Embryonic facial prominence (tissue), 1 donor: ENCODE data around the gene TNFRSF4.
"Not testable (repeated sequence)": the region's sequence is repeated elsewhere in the genome, so short reads cannot be mapped to it uniquely, and the experiment has no call there.

Source experiments
- DNase-seq: peaks from one replicate; pipeline ENCODE4 v3.0.0-alpha.2; 2016; ENCODE audit errors: extremely low spot score

Gene TNFRSF4

DNA sequence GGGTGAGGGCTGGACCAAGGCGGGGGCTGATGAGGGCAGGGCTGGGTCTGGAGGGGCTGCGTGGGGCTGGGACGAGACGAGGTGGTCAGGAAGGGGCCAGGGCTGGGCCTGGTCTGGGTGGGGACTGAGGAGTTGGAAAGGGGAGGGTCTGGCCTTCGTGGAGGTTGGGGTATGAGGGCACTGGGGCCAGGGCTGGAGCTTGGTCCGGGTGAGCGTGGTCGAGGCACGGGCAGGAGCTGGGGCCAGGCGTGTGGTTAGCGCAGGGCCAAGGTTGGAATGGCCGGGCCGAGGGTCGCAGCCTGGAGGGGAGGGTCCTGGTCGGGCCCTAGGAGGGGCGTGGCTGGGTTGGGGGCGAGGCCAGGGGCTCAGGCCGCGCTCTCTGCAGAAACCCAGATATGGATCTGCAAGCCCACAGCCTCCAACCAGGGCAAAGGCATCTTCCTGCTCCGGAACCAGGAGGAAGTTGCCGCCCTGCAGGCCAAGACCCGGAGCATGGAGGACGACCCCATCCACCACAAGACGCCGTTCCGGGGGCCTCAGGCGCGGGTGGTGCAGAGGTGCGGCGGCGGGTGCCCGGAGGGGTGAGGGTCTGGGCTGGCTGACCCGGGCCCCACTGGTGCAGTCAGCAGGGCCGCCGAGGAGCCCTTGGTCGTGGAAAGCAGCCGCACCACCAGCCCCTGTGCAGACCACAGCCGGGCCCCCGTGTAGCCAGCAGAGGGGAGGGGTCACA is 31.3 kb downstream of the TNFRSF4 start:
- DNase-seq: no peak

DNA sequence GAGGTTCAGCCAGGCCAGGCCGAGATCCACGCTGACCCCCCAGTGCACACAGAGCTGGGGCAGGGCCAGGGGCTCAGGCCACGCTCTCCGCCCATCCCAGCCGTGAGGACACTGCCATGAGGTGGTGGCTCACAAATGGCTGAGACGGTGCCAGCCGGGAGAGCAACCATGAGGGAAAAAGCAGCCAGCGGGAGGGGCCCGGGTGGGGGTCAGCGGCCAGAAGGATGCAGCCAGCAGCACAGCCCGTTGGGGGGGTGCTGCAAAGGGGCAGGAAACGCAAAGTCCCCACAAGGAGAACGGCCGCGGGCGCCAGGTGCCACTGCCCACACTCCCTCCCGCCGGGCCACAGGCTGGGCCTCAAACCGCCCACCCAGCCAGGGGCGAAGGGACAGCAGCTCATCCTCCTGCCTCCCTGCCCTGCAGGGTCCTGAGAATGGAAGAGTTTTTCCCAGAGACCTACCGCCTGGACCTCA is 32.0 kb downstream of the TNFRSF4 start:
- DNase-seq: no peak

GRCh38 chr1:1181129-1181937 is 32.6 kb downstream of the TNFRSF4 start:
- no peak for DNase-seq

- DNase-seq: no peak
Observed at GRCh38 chr1:1179983-1180861, 33.7 kb downstream of the TNFRSF4 start.

- no peak for DNase-seq
Observed at GRCh38 chr1:1179346-1179982, 34.5 kb downstream of the TNFRSF4 start.

- DNase-seq: no peak
Observed at GRCh38 chr1:1178794-1179331, 35.1 kb downstream of the TNFRSF4 start.

DNA sequence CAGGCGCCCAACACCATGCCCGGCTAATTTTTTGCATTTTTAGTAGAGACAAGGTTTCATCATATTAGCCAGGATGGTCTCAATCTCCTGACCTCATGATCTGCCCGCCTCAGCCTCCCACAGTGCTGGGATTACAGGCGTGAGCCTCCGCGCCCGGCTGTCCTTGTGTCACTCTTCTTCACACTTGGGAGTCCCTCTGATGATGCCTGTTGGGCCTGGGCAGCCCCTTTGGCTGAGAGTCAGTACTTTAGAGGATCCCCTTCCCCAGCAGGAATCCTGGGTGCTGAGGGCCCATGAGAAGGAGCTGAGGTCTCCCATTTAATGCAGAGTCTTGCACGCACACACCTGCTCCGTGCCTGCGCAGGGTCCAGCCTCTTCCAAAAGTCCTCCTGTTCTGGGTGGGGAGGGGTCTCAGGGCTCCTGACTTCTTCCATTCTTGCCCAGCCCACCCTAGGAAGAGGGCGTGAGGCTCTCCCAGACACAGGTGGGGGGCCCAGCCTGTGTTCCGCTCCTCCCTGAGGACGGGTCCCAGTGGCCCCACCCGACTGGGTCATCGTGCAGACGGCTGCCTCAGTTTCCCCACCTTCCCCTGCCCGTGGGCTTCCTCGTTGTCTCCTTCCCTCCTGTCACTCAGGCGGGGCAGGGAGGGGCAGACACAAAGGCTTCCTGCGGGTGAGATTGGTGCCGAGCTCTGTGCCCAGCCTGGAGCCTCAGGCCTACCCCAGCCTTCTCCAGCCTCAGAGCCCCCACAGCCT is 36.3 kb downstream of the TNFRSF4 start:
- no peak for DNase-seq

DNA sequence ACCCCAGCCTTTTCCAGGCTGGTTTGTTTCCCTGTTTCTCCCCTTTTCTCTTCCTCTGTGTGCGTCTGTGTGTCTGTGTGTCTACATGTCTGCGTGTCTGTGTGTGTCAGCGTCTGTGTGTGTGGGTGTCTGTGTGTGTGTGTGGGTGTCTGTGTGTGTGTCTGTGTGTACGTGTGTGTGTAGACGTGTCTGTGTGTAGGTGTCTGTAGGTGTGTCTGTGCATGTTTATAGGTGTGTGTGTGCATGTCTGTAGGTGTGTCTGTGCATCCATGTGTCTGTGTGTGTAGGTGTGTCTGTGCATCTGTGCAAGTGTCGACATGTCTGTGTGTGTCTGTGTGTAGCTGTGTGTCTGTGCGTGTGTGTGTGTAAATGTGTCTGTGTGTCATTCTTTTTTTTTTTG is 37.0 kb downstream of the TNFRSF4 start:
- DNase-seq: no peak

DNA sequence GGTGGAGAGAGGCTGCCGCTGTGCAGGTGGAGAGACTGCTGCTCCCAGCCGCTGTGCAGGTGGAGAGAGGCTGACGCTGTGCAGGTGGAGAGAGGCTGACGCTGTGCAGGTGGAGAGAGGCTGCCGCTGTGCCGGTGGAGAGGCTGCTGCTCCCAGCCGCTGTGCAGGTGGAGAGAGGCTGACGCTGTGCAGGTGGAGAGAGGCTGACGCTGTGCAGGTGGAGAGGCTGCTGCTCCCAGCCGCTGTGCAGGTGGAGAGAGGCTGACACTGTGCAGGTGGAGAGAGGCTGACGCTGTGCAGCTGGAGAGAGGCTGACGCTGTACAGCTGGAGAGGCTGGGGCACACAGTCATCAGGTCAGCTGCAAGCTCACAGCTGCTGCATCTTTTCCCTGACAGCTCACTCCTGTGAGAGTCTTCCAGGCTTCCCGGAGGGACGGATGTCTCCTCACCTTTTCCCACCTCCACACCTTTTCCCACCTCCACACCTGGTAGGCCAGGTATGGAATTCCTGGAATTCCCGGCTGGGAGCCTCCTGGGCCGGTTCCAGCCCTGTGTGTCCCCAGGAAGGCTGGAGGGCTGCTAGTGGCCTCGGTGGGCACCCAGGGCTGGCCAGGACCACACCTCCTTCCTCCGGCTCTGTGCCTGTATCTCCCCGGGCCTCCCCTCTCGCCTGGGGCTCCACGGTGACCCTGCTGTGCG is 37.7 kb downstream of the TNFRSF4 start:
- DNase-seq: not testable (repeated sequence)

DNA sequence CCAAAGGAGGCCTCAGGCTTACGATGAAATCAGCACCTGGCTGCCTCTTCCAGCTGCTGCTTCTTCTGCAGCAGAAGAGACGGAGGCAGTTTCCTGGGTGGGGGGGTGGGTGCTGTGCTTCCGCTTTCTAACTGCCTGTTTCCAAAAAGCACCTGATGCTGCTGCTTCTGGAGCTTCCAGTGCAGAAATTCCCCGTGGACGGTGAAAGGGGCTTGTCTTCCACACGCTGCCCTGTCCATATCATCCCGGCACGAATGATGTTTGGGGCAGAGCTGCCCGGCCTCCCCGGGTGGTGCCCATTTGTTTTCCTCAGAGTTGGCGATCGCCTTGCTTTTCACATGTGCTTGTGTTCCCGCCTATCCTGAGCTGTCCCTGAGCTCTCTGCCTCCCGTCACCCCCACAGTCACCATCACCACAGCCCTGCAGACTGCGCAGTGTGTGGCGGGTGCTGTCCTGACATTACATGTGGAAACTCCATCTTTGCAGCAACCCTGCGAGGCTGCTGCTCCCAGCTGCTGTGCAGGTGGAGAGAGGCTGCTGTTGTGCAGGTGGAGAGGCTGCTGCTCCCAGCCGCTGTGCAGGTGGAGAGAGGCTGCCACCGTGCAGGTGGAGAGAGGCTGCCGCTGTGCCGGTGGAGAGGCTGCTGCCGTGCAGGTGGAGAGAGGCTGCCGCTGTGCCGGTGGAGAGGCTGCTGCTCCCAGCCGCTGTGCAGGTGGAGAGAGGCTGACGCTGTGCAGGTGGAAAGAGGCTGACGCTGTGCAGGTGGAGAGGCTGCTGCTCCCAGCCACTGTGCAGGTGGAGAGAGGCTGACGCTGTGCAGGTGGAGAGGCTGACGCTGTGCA is 38.5 kb downstream of the TNFRSF4 start:
- DNase-seq: no peak

DNA sequence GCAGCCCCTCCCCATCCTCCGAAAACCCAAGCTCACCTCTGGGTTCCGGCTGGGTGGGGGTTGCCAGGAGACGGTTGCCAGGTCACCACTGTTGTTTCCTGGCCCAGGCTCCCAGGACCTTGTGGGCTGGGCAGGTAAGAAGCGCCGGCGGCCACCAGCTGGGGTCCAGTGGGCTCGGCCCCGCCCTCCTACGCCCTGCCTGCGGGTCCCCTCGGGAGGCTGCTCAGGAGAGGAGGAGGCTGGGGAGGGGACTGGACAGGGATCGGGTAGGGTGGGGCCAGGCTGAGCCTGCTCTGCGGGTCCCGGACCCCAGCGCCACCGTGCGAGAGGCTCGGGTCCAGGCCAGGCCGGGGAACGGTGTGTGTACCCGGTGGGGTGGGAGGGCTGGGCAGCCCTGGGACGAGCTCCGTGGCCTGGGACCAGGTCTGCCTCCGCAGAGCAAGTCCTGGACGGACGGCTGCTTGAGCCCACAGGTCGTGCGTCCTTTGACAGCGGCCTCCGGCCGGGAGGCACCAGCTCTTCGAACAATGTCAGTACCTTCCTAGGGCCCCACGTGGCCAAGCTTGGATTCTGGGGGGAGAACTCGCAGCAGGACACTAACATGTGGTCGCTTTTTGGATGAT is 40.0 kb downstream of the TNFRSF4 start, which contains the start of gene TTLL10:
TSS of gene TTLL10 (plus strand) at position 88 of the 623 bp plus-strand sequence. CDS start 5,336 bp downstream, outside the sequence.
- no peak for DNase-seq

GRCh38 chr1:1173061-1173792 is 40.7 kb downstream of the TNFRSF4 start:
- no peak for DNase-seq

- no peak for DNase-seq
Observed at GRCh38 chr1:1171546-1172340, 42.2 kb downstream of the TNFRSF4 start.

DNA sequence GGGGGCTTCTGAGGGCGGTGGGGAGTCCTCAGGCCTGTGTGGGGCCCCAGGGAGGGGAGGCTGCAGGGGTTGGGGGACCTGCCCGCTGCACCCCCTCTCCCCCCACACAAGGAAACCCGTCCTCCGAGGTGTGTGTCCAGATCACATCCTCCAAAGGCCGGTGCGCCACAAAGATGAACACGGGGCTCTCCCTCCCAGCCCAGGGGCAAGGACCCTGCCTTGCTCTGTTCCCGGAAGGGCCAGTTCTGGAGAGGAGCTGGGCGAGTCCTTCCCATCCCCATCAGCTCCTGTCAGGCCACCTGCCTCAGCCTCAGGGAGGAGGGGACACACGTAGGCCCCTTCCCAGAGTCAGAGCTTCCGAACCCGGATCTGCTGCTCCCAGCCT is 42.8 kb downstream of the TNFRSF4 start:
- DNase-seq: no peak

DNA sequence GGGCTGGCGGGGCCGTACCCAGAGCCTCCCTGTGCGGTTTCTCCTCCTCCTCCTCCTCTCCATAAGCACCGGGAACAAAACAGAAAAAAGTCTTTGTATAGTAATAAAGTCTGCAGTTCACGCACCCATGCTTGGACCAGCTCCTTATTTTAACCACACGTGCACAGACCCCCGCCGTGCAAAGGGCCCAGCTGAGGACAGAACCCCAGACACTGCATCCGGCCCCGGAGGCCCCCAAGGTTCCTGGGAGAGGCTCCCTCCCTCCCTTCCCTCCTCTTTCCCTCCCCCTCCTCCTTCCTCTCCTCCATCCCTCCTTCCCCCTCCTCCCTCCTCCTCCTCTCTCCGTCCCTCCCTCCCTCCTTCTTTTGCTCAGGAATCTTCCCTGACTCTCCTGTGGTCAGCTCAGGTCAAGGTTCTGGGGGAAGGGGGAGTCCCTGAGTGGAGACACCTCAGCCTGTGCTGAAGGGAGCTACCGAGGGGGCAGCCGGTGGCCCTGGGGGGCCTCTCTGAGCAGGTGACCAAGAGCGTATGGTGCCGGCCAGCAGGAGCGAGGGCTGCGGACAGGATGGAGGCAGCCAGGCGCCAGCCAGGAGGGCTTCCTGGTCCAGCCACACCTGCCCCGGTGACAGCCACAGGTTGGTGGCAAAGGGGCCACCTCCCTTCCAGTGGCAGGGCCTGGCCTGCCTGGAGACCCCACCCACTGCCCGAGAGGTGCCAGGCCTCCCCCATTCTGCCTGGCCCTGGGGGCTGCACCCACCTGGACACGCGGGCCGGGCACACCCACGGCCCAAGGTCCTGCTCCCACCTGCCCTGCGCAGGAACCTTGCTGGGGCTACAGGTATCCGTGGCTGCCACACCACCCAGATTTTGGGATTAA is 43.5 kb downstream of the TNFRSF4 start:
- DNase-seq: no peak
